Activated CD8-positive, alpha-beta T cell treated with anti-CD3 and anti-CD28 coated beads for 36 hours (primary cell): Measurements from ENCODE around the gene MVD. TPM values are rescaled to one million over a fixed set of nuclear protein-coding genes. Genes with fewer than 3 reads are reported as not detected.

Source experiments
- ATAC-seq: fragments of 200-7000 bp; cut with Tn5 transposase; one replicate; pipeline ENCODE4 v1.10.0; 2021; ENCODE audit warnings: mild to moderate bottlenecking, moderate library complexity
- CTCF ChIA-PET: fragments of 350-600 bp; sonication (Branson Sonifier 250); formaldehyde crosslinking; loops from one replicate; lab custom pipeline; 2021; ENCODE audit warnings: antibody characterized with exemption; lab: Charles Lee
- POLR2A ChIA-PET: fragments of 350-600 bp; sonication (Branson Sonifier 250); formaldehyde crosslinking; loops from one replicate; lab custom pipeline; 2021; ENCODE audit warnings: antibody characterized with exemption; lab: Charles Lee
- DNase-seq: peaks from one replicate; pipeline ENCODE4 v3.0.0-alpha.2; 2020
- H3K27ac Mint-ChIP-seq: one replicate; pipeline ENCODE4 v1.8.0; 2021; ENCODE audit warnings: mild to moderate bottlenecking, mixed read lengths
- H3K27me3 Mint-ChIP-seq: one replicate; pipeline ENCODE4 v1.8.0; 2021; ENCODE audit warnings: mixed read lengths
- H3K36me3 Mint-ChIP-seq: one replicate; pipeline ENCODE4 v1.8.0; 2021; ENCODE audit warnings: low read depth, mixed read lengths
- H3K4me1 Mint-ChIP-seq: one replicate; pipeline ENCODE4 v1.8.0; 2021; ENCODE audit warnings: low read depth, mixed read lengths
- H3K4me3 Mint-ChIP-seq: one replicate; pipeline ENCODE4 v1.8.0; 2021; ENCODE audit warnings: mild to moderate bottlenecking, moderate library complexity, mixed read lengths
- H3K9me3 Mint-ChIP-seq: one replicate; pipeline ENCODE4 v1.8.0; 2021; ENCODE audit warnings: mixed read lengths
- intact Hi-C: fragments of 100-400 bp; cut with micrococcal nuclease; formaldehyde crosslinking; loops from one replicate; pipeline ENCODE4 v1.10.0; 2022
- total RNA-seq, 2 experiments: library from RNA; stranded (reverse); gene quantifications; one replicate each; pipeline ENCODE4 v1.2.3, GENCODE V29; 2021
- TF ChIP-seq, protein P1 (sequence below): fragments of 200-600 bp; IDR thresholded peaks from one replicate; pipeline ENCODE4 v1.8.0; 2022; ENCODE audit warnings: antibody characterized with exemption, mild to moderate bottlenecking

MVD gene
- total RNA-seq, 2 experiments from 2014 or later = 83.1 to 89.9 TPM

- no peak overlapping the region for H3K4me3 Mint-ChIP-seq
- TF ChIP-seq, protein P1, sequence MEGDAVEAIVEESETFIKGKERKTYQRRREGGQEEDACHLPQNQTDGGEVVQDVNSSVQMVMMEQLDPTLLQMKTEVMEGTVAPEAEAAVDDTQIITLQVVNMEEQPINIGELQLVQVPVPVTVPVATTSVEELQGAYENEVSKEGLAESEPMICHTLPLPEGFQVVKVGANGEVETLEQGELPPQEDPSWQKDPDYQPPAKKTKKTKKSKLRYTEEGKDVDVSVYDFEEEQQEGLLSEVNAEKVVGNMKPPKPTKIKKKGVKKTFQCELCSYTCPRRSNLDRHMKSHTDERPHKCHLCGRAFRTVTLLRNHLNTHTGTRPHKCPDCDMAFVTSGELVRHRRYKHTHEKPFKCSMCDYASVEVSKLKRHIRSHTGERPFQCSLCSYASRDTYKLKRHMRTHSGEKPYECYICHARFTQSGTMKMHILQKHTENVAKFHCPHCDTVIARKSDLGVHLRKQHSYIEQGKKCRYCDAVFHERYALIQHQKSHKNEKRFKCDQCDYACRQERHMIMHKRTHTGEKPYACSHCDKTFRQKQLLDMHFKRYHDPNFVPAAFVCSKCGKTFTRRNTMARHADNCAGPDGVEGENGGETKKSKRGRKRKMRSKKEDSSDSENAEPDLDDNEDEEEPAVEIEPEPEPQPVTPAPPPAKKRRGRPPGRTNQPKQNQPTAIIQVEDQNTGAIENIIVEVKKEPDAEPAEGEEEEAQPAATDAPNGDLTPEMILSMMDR = no peak
- H3K9me3 Mint-ChIP-seq = no peaks in the 10 kb centered on the region
- peaks cover 11% of the 10 kb centered on the region for H3K4me1 Mint-ChIP-seq
- DNase-seq (no peak), ATAC-seq (no peak)
- no peaks in the 10 kb centered on the region for H3K27me3 Mint-ChIP-seq
- intact Hi-C loops = no loop called here
- H3K36me3 Mint-ChIP-seq = peaks cover 21% of the 10 kb centered on the region
- CTCF ChIA-PET = interaction anchor here (1.6 kb wide), 1 partner anchor 48 kb away, joined by 5 read pairs; no protein-coding TSS in a partner anchor
- H3K27ac Mint-ChIP-seq = no peak overlapping the region
- POLR2A ChIA-PET = no interaction called here
Observed at GRCh38 chr16:88657371-88657770, 5.5 kb downstream of the MVD start.

GRCh38 chr16:88656291-88656980, 6.5 kb downstream of the MVD start:
- Mint-ChIP-seq H3K4me1 (peaks cover 9% of the 10 kb centered on the region), H3K4me3 (no peak overlapping the region), H3K27me3 (no peaks in the 10 kb centered on the region), H3K36me3 (peaks cover 18% of the 10 kb centered on the region), H3K27ac (no peak overlapping the region), H3K9me3 (no peaks in the 10 kb centered on the region)
- intact Hi-C loops = no loop called here
- POLR2A ChIA-PET = interaction anchor here (0.6 to 1.1 kb wide), 3 partner anchors 8 to 27 kb away, joined by 3 to 4 read pairs (median 3); no protein-coding TSS in a partner anchor
- ATAC-seq (no peak), DNase-seq (no peak)
- CTCF ChIA-PET = interaction anchor here (1.6 kb wide), 1 partner anchor 47 kb away, joined by 5 read pairs; no protein-coding TSS in a partner anchor
- TF ChIP-seq, protein P1 = no peak

DNA sequence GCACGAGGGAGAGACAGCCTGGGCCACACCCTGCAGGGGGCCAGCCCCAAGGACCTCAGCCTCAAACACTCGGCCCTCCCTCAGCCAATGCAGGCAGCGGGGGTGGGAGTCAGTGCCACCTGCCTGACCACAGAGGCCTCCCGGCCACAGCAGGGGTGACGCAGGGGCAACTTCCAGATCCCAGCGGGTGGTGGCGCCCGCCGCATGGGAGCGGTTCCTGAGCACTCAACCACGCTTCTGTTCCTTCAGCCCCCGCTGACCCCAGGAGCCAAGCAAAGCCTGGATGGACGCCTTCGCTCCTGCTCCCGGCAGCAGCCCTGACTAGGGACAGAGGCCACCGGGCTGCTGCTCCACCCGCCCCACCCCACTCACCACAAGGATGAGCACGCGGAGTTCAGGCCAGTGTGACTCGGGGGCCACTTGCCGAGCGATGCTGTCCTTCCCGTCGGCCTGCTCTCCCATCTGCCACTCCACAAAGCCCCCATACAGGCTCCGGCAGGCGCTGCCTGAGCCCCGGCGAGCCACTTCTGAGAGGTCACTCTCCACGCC, 7.1 kb downstream of the MVD start:
- peaks cover 5% of the 10 kb centered on the region for H3K4me1 Mint-ChIP-seq
- ChIA-PET CTCF (interaction anchor here (1.6 kb wide), 1 partner anchor 46 kb away, joined by 5 read pairs; no protein-coding TSS in a partner anchor), POLR2A (interaction anchor here (0.6 to 1.1 kb wide), 3 partner anchors 9 to 27 kb away, joined by 3 to 4 read pairs (median 3); no protein-coding TSS in a partner anchor)
- no peaks in the 10 kb centered on the region for H3K9me3 Mint-ChIP-seq
- peaks cover 17% of the 10 kb centered on the region for H3K36me3 Mint-ChIP-seq
- intact Hi-C loops = no loop called here
- no peak for DNase-seq
- H3K4me3 Mint-ChIP-seq = no peak overlapping the region
- H3K27ac Mint-ChIP-seq = no peak overlapping the region
- TF ChIP-seq, protein P1 = no peak
- no peak for ATAC-seq
- no peaks in the 10 kb centered on the region for H3K27me3 Mint-ChIP-seq

DNA sequence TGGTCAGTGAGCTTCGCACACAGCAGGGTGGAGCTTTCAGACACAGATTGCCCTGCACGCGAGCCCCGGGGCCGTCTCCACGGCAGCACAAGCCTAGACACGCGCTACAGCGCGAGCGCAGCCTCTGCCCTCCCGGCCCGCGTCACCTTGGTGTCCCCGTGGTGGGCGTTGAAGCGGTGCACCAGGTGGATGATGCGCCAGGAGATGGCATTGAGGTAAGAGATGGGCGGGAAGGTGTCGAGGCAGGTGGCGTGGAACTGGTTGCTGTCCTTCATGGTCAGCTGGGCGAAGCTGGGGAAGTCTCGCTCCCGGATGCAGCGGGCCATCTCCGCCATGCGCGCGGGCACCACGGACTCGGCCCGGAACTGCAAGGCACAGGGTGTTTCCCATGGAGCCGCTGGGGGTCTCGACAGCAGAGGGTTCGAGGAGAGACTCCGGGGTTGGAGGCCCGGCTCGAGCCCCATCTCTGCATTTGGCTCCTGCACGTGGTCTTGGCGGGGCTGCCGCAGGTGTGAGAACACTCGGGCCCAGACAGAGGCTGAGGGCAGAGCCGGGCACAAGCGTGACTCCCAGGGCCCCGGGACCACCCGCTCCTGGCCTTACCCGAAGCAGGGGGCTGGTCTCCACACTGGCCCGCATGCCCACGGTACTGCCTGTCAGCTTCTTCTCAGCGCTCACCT, 7.7 kb downstream of the MVD start:
- intact Hi-C loops = no loop called here
- CTCF ChIA-PET = no interaction called here
- Mint-ChIP-seq H3K4me1 (peaks cover 5% of the 10 kb centered on the region), H3K36me3 (peaks cover 18% of the 10 kb centered on the region), H3K27me3 (no peaks in the 10 kb centered on the region), H3K27ac (no peak overlapping the region), H3K9me3 (no peaks in the 10 kb centered on the region), H3K4me3 (no peak overlapping the region)
- no peak for ATAC-seq
- no peak for DNase-seq
- TF ChIP-seq, protein P1 = no peak
- POLR2A ChIA-PET = interaction anchor here (1.1 kb wide), 1 partner anchor 11 kb away, joined by 3 read pairs; no protein-coding TSS in a partner anchor
